Stimulated activated naive CD4-positive, alpha-beta T cell treated with Interleukin-2 at 50 U/mL for 16 hours (primary cell): ENCODE measurements around the gene OTOGL.
"Not testable (repeated sequence)": the region's sequence is repeated elsewhere in the genome, so short reads cannot be mapped to it uniquely, and the experiment has no call there.

Experiments used
- DNase-seq: peaks from one replicate; lab custom pipeline; 2025; lab: John Stamatoyannopoulos, UW

OTOGL gene

DNA sequence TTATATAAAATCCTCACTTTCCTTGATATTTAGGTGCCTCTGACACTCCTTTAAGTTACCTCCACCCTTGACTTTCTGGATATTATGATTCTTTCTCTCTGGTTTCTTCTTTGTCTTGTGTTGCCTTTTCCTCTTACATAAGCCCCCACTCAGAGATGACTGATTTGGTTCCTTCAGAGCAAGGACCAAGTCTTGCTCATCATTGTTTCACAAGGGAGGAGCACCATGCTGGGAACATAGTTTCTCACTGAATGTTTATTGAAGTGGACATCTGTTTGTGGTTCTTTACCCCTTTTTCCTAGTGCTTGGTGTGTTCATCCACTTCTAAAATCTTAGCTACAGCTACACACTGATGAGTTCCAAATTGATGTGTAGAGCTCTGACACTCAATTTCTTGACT is 183.4 kb downstream of the OTOGL start:
- DNase-seq: no peak

DNA sequence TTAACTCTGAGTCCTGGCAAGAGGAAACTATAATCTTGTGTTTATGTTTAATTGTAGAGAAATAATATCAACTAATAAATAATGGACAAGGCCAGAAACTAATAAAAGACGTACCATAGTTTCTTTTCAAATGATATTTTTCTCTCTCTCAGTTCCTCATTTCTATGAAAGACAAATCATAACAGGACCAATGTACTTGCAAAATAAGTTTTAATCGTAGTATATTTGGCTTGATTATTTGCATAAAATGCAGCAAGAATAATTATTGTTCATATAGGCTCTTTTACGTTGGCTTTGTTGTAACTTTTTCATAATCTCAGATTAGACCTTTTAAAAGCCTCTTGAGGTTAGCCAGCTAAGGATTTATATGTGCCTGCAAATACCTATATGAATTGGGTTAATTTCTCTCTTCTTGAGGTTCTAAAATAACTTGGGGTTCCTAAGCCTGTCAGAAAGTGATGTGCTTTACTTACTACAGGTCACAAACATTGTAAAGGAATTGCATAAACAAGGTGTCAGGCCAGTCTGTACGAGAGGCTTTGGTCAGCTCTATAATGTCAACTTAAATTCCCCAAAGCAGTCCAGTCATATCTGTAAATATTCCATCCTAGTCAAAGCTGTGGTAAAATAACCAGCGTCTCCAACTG is 191.9 kb downstream of the OTOGL start:
- no peak for DNase-seq

DNA sequence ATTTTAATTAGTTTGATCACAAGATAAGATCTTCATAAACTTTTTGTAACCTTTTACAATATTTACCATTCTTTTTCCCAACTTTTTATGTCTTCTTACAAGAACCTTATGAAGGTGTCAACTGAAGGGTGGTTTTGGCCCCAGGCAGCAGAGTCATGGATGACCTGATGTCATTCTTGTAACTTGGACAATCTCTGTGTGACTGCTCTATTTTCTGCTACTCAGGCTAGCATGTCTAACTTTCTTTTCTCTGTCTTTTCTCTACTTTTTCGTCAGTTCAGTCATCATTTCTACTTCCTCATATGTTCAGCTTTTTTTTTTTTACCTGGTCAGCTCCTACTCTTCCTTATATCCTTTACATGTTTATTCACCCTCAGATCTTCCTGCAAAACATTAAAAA is 194.0 kb downstream of the OTOGL start:
- DNase-seq: no peak

DNA sequence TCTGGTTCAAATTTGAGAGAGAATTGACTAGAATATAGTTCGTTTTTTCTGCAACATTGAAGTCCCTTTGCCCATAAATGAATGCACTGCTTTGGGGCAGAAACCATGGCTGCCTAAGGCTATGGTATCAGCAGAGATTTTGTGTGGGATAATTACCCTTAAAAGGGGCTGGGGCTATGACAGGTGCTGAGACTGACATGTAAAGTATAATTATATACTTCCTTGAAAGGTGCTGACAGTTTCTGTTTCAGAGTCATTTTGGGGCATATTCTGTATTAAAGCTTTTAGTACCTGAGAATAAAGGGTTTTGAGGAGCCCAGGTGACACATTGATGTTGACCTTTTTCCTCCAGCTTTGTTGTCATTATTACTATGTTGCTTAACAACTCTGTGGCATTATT is 194.4 kb downstream of the OTOGL start:
- DNase-seq: no peak

DNA sequence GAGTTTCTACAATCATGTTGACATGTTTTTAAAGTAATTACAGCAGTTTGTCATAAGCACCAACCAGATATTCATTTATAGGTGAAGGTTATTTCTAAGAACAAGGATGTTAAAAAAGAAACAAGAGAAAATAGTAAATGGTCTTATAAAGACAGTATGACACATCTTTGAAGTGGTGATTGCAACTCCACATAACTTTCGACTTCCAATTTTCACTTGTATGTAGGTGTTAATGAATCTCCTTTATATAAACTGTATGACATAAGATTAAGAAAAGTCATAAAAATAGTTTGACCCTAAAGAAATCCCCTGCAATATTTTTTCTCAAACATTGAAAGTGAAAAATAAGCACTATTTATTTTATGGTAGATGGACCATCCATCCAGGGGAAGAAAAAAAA is 199.9 kb downstream of the OTOGL start:
- no peak for DNase-seq

DNA sequence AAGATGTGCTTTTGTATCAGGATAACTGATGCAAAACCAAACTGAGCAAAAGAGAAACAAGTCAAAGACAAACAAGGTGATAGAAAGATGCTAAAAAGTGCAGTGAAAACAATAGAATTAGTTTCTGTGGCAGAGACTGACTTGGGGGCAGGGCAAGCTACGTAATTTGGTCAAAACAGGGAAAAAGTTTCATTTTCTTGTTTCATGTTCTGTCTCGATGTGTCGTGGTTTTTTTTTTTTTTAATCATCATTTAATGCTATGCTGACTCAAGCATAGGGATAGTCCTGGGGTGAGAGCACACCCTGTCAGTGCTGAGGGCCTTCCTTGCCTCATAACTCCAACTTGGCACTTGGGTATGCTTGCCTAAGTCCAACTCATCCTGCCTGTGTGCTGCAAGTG is 200.6 kb downstream of the OTOGL start:
- DNase-seq: no peak

DNA sequence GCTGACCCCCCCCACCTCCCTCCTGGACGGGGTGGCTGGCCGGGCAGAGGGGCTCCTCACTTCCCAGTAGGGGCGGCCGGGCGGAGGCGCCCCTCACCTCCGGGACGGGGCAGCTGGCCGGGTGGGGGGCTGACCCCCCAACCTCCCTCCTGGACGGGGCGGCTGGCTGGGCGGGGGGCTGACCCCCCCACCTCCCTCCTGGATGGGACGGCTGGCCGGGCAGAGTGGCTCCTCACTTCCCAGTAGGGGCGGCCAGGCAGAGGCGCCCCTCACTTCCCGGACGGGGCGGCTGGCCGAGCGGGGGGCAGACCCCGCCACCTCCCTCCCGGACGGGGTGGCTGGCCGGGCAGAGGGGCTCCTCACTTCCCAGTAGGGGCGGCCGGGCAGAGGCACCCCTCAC is 208.1 kb downstream of the OTOGL start:
- DNase-seq: not testable (repeated sequence)

DNA sequence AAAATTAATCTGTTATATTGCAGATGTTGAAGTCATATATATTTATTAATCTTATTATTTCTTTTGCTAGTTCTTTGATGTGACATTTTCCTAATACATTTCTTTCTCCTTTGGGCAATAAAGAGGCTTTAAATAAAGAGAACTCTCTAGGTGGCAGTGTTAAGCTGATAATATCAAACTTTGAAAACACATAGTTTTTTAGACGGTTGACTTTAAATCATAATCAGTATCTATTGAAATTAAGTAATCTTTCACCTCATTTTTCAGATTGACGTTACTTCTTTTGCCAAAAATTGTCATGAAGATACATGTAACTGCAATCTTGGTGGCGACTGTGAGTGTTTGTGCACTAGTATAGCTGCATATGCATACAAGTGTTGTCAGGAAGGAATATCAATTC is 213.9 kb downstream of the OTOGL start:
- no peak for DNase-seq

DNA sequence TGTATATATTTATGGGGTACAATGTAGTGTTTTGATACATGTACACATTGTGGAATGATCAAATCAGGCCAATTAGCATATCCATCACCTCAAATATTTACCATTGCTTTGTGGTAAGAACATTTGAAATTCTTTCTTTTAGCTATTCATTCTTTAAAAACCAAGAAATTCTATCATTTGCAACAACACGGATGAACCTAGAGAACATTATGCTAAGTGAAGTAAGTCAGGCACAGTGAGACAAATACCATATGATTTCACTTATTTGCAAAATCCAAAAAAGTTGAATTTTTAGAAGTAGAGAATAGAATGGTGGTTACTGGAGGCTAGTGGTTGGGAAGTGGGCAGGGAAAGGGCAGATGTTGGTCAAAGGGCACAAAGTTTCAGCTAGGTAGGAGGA is 215.4 kb downstream of the OTOGL start:
- DNase-seq: no peak

DNA sequence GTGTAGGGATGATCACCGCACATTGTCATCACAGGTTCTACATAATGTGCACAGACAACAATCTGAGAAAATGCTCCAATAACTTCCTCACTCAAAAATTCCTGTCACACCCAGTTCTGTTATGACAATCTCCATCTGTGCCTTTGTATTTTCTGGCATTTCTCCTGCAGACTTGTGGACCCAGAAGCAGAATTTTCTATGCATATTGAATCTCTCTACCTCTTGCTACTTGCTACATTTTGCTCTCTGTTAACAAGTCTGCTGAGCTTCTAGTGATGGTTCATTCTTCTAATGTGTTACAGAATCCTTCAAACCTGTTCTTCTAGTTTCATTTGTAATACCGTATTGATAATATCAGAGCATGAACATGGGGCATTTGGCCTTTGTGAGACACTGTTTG is 216.9 kb downstream of the OTOGL start:
- no peak for DNase-seq

DNA sequence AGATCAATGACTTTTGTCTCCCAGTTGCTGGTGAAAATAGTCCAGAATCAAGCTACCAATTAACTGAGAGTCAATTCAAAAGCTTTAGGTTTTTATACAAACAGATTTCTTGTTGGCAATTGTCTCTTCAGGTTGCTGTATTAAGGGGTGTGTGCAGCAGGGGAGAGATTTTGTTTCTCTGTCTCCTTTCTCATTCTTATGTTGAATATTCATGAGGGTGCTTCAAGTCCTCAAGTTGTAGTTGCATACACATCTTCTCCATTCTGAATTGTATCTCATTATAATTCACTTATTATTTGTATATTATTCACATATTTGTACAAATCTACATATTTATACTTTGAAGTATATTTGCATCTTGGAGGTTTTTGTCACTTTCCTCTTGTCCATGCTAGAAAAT is 218.0 kb downstream of the OTOGL start:
- no peak for DNase-seq

DNA sequence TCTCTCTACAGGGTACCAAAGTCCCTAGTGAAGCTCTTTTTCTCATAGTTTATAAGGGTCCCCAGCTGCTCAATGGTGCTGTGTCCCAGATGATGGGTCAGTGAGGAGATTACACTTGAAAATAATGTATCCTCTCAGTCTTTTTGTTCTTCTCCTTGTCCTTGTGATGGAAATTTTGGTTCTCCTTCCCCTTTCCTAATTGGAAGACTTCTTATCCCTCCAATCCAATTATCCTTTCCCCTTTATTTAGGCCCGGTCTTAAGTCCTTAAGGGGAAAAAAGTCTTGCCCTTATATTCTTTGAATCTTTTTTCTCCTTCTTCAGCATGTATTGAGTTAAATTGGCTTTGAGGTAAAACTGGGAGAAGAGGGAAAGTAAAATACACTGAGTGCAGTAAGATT is 218.6 kb downstream of the OTOGL start:
- DNase-seq: no peak

DNA sequence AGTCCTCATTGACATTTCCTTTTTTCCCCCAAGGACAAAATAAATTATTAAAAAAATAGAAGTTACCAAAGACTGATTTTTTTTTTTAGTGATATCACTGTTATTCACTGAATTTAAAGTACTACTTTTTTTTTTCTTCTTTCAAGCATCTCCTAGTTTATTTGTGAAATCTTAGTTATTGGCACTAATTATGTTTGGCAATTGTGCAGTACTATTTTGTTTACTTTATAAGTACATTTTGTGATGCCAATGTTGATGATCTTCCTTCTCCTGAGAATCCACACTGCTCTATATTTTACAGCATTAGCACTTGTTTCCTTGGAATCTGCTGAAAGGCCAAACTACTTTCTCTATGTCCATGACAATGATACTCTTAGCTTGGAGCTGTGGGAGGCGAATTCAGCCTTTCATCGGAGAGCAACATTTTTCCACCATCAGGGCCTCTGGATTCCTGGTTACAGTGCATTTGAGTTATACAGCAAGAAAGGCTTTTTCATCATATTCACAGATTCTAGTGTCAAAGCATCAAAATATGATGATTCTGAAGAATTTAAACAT is 220.9 kb downstream of the OTOGL start:
- no peak for DNase-seq

DNA sequence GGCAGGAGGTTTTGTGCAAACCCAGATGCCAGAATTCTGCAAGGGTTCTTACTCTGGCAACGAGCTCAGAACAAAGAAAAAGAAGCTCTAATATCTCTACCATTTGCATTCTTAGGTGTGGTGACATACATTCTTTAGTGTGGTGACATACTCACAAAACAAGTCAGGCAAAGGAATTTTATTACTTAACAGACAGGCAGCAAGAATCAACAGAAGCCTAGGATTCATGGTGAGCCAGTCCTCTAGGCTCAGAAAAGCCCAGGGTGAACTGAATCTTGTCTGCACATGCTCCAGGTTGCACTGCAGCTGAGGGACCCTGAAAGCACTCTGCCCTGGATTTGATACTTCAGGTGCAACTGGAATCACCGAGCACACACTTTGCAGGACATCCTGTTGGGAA is 222.3 kb downstream of the OTOGL start:
- no peak for DNase-seq

DNA sequence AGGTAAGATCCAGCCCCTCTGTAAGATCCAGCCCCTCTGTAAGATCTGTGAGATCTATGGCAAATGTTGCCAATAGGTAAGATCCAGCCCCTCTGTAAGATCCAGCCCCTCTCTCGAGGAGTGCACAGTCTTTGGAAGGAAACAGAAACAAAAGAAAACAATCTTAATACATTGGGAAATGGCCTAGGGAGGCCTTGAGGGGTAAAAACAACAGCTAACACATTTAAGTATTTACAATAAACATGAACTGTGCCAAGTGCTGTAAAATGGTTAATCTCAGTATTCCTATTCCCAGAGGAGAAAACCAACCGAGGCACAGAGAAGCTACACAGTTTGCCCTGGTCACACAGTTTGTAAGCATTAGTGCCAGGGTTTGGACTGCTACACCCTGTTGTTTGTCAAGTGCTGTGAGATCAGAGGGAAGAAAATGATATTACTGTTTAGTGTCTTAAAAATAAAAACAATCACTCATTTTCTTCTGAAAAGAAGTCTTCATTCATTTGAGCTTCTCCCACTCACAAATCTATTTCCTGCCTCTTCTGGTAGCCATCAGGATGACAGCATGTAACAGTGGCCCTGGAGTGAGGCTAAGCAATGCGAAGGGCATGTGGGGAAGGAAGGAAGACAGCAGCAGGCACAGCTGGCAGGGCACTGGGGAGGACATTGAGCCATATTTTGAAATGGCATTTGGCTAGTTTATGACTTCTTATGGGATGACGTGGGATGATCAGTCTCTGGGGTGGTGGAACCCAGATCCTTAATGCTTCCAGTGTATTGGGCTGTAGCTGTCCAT is 226.0 kb downstream of the OTOGL start:
- no peak for DNase-seq

DNA sequence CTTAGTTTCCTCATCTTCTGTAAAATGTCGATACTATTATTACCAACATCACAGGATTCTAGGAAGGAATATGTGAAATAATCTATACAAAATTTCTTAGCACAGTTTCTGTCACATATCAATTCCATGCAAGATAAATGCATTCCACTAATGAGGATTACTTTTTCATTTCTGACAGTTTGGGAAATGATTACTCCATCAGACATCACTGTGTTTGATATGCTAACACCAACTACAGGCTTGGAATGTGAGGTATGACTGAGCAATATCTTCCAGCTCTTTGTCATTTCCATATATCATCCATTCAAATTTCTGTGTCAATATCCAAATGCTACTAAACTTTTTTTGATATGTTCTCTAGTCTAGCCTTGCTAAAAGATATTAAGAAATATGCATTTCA is 233.5 kb downstream of the OTOGL start:
- DNase-seq: no peak

DNA sequence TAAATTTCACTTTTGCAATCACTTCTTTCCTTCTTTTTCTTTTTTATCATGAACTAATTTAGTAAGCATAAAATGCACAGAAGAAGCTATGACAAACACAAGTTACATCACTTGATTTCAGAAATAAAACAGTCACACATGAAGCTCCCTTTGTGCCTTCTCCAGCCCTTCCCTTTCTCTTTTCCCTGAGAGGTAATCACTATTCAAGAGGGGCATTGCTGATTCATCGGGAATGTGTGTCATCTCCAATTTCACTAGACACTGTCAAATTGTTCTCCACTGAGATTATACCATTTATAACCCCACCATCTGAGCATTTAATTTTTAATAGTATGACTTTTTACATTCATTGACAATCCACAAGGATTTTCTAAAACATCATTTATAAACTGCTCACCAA is 253.1 kb downstream of the OTOGL start:
- no peak for DNase-seq

DNA sequence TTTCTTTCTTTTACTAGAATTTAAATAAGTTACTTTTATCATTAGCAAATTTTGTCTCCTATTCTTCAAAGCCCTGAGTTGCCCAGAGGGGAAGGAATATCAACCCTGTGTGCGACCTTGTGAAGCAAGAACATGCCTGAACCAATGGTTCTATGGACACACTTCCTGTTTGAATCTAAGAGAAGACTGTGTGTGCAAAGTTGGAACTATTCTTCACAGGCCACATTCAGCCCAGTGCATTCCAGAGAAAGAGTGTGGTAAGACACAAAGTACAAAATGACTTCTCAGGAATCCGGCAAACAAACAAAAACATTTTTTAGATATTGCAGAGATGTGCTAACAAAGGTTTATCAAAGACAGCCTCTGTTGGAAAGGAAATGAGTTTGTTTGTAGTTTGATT is 253.9 kb downstream of the OTOGL start:
- no peak for DNase-seq

DNA sequence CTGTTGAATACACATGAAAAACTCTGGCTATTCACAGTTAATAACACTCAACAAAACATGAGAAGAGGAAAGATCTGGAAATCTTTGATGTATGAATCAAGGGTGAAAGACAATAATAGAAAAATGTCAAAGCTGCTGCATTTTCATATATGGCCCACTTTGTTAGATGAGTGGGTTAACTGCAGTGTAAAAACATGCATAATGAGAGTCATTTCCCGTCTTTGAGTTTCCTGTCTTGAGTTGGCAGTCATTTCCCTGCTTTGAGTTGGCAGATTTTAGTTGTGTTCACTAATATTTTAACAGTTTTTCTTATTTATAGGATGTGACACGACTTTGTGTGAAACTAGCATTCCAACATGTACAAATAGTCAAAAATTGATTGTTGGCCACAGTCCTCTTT is 256.8 kb downstream of the OTOGL start:
- no peak for DNase-seq

DNA sequence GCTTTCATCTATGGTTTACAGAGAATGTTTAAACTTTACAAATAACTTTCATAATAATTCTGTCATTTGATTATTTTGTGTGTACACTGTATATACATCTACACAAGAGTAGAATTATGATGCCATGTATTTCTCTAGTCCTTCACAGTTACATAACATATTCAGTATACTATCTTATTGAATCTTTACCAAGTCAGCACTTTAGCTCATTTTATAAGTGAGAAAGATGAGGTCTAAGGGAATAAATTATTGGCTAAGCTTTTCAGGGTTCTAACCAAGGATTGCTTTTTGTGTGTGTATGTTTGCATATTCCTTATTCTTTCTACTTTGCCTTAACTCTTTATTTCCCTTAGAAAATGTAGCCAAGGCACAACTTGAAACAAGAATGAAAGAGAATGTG is 260.4 kb downstream of the OTOGL start:
- DNase-seq: no peak

DNA sequence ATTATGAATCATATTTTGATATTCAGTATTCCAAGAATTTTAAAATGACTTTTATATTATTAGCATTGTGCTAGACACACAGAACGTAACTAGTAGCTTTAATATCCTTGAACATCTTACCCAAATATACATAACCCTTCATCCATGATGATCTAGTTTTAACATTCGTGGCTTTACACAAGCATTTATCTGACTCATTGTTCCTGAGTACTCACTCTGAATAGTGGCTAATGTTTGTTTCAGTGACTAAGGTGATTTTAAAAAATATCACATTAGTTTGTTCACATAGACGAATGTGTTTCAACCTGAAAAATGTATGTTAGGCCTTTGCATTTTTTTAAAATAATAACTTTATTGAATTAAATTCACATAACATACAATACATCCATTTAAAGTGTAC is 264.7 kb downstream of the OTOGL start:
- DNase-seq: no peak

DNA sequence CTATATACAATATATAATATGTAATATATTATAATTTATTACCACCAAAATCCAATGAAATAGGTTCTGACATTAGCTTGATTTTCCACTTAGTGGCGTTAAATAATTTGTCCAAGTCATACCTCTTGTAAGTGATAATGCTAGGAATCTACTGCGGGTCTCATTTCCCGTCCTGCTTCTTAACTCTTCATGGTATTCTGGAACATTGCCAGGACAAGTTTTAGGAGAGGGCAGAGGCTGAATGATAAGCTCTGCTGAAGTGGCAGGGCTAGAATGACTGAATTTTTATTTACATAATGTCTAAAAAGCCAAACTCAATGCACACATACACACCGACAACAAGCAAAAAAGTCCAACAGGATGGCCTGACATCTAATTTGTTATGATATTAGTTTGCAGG is 274.3 kb downstream of the OTOGL start:
- DNase-seq: no peak

DNA sequence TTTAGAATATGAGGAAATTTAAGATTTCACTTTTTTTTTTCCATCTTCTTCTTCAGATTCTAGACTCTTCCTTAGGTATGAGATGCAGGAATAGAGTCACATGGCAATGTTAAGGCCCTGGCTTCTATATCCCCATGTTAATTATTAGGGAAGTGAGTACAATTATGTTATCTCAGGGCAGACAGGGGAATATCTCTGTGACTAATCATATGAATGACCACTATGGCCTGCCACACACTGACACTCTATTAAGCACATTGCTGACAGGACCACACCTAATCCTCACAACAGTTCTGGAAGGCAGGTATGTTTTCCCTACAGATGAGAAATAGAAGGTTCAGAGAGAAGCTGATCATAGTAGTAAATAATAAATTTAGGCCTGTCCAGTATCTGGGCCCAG is 275.3 kb downstream of the OTOGL start:
- no peak for DNase-seq
